ENCODE data around the gene CENPP.
"Not testable (repeated sequence)": the region's sequence is repeated elsewhere in the genome, so short reads cannot be mapped to it uniquely, and the experiment has no call there.

The CENPP gene

DNA sequence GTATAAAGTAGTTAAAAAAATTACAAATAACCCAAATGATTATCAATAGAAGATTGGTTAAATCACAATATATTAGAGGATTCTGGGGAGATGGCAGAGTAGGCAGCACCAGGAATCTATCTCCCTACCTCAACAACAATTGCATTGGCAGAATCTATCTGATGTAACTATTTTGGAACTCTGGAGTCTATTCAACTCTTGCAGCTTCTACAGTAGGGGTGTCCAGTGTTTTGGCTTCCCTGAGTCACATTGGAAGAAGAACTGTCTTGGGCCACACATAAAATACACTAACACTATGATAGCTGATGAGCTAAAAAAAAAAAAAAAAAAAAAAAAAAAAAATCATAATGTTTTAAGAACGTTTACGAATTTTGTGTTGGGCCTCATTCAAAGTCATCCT, 239.2 kb downstream of the CENPP start:
- DNase-seq (no peak), ATAC-seq (replicated peaks) (no peak)
- Mint-ChIP-seq H3K4me1 (no peaks in the 10 kb centered on the region), H3K36me3 (peaks cover 7 to 11% of the 10 kb centered on the region in 2 donors), H3K27ac (no peak overlapping the region), H3K27me3 (no peaks in the 10 kb centered on the region), H3K9me3 (peaks cover 9 to 10% of the 10 kb centered on the region in 2 donors), H3K4me3 (no peak overlapping the region)

DNA sequence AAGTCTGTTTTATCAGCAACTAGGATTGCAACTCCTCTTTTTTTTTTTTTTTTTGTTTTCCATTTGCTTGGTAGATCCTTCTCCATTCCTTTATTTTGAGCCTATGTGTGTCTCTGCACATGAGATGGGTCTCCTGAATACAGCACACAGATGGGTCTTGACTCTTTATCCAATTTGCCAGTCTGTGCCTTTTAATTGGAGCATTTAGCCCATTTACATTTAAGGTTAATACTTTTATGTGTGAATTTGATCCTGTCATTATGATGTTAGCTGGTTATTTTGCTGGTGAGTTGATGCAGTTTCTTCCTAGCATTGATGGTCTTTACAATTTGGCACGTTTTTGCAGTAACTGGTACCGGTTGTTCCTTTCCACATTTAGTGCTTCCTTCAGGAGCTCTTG, 246.1 kb downstream of the CENPP start:
- H3K27me3 Mint-ChIP-seq; DNase-seq; H3K4me3 Mint-ChIP-seq; H3K27ac Mint-ChIP-seq; ATAC-seq (replicated peaks); H3K4me1 Mint-ChIP-seq: not testable (repeated sequence)
- peaks cover 1 to 15% of the 10 kb centered on the region in 2 donors for H3K36me3 Mint-ChIP-seq
- H3K9me3 Mint-ChIP-seq = peaks cover 13% of the 10 kb centered on the region in 2 donors

DNA sequence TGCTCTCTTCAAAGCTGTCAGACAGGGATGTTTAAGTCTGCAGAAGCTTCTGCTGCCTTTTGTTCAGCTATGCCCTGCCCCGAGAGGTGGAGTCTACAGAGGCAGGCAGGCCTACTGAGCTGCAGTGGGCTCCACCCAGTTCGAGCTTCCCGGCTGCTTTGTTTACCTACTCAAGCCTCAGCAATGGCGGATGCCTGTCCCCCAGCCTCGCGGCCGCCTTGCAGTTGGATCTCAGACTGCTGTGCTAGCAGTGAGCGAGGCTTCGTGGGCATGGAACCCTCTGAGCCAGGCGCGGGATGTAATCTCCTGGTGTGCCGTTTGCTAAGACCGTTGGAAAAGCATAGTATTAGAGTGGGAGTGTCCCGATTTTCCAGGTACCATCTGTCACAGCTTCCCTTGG, 247.9 kb downstream of the CENPP start:
- Mint-ChIP-seq H3K36me3 (peaks cover 0 to 15% of the 10 kb centered on the region in 2 donors), H3K9me3 (peaks cover 9 to 12% of the 10 kb centered on the region in 2 donors)
- H3K27me3 Mint-ChIP-seq; H3K27ac Mint-ChIP-seq; DNase-seq; H3K4me3 Mint-ChIP-seq; H3K4me1 Mint-ChIP-seq; ATAC-seq (replicated peaks): not testable (repeated sequence)

DNA sequence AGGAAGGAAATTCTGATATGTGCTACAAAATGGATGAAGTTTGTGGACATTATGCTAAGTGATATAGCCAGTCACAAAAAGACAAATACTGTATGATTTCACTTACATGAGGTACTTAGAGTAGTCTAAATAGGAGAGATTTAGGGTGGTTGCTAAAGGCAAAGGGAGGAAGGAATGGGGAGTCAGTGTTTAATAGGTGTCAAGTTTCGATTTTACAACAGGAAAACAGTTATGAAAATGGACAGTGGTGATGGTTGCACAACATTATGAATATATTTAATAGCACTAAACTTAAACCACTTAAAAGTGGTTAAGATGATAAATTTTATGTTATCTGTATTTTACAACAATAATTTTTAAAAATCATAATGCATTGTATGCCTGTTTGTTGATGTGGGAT, 250.4 kb downstream of the CENPP start:
- Mint-ChIP-seq H3K27ac (peak overlapping the region; percentile 39), H3K4me1 (peaks cover 0 to 2% of the 10 kb centered on the region in 2 donors), H3K36me3 (peaks cover 0 to 15% of the 10 kb centered on the region in 2 donors), H3K4me3 (no peak overlapping the region), H3K27me3 (no peaks in the 10 kb centered on the region), H3K9me3 (peaks cover 9 to 12% of the 10 kb centered on the region in 2 donors)
- no peak for DNase-seq
- ATAC-seq (replicated peaks) = no peak

DNA sequence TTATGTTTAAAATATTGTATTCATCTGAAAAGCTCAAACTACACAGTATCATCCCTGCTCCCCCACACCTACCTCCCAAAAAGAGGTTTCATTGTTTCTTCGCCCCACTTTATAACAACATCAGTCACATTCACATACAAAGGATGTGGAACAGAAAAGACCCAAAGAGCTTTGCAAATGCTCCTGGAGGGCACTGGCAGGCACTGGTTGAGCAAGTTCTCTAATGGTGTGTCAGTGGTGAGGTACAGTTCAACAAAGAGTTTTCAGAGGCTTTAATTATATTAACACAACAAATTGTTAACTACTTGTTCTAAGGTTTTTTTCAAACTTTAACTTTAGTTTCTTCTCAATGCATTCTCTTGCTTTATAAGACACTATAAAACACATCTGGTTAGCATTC, 264.2 kb downstream of the CENPP start:
- Mint-ChIP-seq H3K4me3 (no peak overlapping the region), H3K27ac (no peak overlapping the region), H3K27me3 (no peaks in the 10 kb centered on the region), H3K36me3 (peaks cover 10 to 15% of the 10 kb centered on the region in 2 donors), H3K4me1 (no peaks in the 10 kb centered on the region), H3K9me3 (peaks cover 7 to 13% of the 10 kb centered on the region in 2 donors)
- DNase-seq (no peak), ATAC-seq (replicated peaks) (no peak)

DNA sequence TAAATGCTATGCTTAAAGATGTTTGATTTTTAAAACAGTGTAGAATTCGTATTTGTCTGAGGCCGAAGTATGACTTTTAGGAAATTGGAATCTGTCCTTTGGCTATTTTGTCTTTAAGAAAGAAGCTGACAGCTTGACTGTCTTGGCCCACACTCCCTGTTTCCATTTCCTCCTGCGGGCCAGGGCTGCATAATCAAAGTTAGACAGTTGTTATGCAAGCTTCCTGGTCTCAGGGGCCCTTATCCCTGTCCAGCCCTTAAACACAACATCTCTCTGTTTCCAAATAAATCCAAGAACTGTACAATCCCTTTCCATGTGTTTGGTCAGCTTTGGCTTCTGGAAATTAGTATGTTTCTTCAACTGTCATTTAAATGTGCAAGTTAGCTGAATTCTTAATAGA, 264.6 kb downstream of the CENPP start:
- peaks cover 7 to 13% of the 10 kb centered on the region in 2 donors for H3K9me3 Mint-ChIP-seq
- H3K36me3 Mint-ChIP-seq = peaks cover 9 to 15% of the 10 kb centered on the region in 2 donors
- H3K27ac Mint-ChIP-seq = no peak overlapping the region

DNA sequence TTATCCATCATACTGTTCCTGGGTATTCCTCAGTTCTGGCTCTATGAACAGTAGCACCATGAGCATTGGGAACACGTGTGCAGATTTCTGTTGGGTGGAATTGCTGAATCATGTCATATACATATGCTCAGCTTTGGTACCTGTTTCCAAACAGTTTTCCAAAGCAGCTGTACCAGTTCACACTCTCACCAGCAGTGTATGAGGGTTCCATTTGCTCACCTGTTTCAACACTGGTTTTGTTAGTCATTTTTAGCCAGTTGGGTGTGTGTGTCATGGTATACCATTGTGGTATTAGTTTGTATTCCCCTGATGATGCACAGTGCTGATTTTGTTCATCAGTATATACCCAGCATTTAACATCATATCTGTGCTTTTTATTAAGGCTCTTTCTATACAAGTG, 266.8 kb downstream of the CENPP start:
- Mint-ChIP-seq H3K9me3 (peaks cover 0 to under 1% of the 10 kb centered on the region in 2 donors), H3K27me3 (no peaks in the 10 kb centered on the region), H3K36me3 (no peaks in the 10 kb centered on the region), H3K4me1 (no peaks in the 10 kb centered on the region), H3K27ac (no peak overlapping the region), H3K4me3 (no peak overlapping the region)
- ATAC-seq (replicated peaks) = no peak
- DNase-seq = no peak

More for the DNA sequence above, 264.6 kb downstream of the CENPP start:
- ATAC-seq (replicated peaks) = no peak
- Mint-ChIP-seq H3K4me3 (no peak overlapping the region), H3K27me3 (no peaks in the 10 kb centered on the region), H3K4me1 (no peaks in the 10 kb centered on the region)
- DNase-seq = no peak

DNA sequence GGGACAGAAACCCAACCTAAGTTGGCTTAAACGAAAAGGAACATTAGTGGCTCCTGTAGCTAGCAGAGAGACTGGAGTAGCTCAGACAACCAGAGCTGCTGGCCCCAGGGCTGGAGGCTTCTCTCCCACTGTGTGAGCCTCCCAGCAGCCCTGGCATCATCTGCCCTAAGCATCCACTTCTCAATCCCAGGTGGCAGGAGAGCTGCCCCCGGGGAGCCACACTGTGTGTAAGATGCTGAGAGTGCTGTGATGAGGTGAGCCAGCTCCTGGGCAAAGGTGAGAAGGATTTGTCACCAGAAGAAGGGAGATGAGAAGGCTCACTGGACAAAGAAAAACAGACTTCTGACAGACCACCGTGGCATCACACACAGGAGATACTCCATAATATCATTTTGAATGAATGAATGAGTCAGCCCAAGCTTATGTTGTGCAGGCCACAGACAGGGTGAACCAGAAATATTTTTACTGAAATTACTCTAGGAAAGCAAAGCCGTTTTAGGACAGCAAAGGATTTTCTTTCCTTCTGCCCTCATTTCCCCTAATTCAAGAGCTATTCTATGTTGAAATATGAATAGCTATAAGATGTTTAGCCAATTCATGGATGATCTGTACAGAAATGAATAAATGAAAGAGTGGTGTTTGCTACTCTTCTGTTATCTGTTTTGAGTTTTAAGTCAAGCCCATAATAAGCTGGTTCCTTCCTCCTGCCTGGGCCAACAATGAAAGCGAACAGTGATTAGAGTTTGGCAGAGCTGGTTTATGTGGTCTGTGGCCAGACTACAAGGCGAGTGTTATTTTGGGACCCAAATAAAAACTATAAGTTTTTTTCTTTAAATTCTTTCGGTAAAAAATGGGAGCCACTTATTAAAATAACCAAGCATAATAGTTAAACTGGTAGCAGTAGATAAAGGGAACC, 267.5 kb downstream of the CENPP start:
- no peaks in the 10 kb centered on the region for H3K36me3 Mint-ChIP-seq
- no peak overlapping the region for H3K27ac Mint-ChIP-seq
- DNase-seq = no peak
- H3K27me3 Mint-ChIP-seq = no peaks in the 10 kb centered on the region
- ATAC-seq (replicated peaks) = no peak
- H3K4me1 Mint-ChIP-seq = no peaks in the 10 kb centered on the region
- H3K9me3 Mint-ChIP-seq = no peaks in the 10 kb centered on the region
- H3K4me3 Mint-ChIP-seq = no peak overlapping the region

DNA sequence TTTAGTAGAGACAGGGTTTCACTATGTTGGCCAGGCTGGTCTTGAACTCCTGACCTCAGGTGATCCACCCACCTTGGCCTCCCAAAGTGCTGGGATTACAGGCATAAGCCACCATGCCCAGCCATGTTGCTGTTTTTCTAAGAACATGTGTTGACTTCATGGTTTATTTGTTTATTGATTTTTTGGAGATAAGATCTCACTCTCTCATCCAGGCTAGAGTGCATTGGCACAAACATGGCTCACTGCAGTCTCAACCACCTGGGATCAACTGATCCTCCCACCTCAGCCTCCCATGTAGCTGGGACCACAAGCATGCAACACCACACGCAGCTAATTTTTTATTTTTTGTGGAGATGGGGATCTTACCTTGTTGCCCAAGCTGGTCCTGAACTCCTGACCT, 269.3 kb downstream of the CENPP start:
- H3K4me3 Mint-ChIP-seq = not testable (repeated sequence)

DNA sequence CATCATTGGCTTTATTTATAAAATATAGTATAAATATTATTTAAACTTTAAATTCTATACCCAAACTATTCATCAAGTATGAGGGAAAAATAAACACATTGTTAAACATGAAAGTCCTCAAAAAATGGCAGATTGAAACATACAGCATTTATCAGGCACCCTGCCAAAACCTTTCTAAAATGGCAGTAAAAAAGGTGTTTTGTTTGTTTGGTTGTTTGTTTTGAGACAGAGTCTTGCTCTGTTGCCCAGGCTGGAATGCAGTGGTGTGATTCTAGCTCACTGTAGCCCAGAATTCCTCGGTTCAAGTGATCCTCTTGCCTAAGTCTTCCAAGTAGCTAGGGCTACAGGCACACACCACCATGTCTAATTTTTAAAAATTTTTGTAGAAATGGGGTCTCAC, 270.2 kb downstream of the CENPP start:
- no peaks in the 10 kb centered on the region for H3K4me1 Mint-ChIP-seq
- no peaks in the 10 kb centered on the region for H3K36me3 Mint-ChIP-seq
- no peak for ATAC-seq (replicated peaks)
- H3K9me3 Mint-ChIP-seq = no peaks in the 10 kb centered on the region
- H3K27me3 Mint-ChIP-seq = no peaks in the 10 kb centered on the region
- no peak overlapping the region for H3K4me3 Mint-ChIP-seq
- no peak for DNase-seq
- H3K27ac Mint-ChIP-seq = no peak overlapping the region

More for the DNA sequence above, 269.3 kb downstream of the CENPP start:
- H3K27ac Mint-ChIP-seq; DNase-seq; ATAC-seq (replicated peaks); H3K4me1 Mint-ChIP-seq; H3K9me3 Mint-ChIP-seq; H3K27me3 Mint-ChIP-seq; H3K36me3 Mint-ChIP-seq: not testable (repeated sequence)

DNA sequence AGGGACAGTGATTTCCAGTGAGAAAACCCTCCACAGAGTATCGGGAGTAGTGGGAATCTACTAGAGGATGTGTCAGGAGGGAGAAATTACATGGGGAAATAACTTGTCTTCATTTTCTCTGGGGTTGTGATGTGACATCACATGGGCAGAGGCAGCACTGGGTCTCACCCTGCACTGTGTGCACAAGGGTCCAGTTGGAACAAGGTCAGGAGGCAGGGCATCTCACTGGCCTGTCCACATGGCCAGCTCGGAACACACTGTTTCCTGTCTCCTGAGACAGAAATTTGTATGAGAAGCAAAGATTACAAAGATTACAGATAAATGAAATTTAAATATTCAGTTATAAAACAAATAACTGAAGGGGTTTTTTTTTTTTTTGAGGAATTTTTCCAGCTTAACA, 272.6 kb downstream of the CENPP start:
- Mint-ChIP-seq H3K4me3 (no peak overlapping the region), H3K36me3 (peaks cover 0 to 8% of the 10 kb centered on the region in 2 donors), H3K27me3 (no peaks in the 10 kb centered on the region), H3K27ac (no peak overlapping the region), H3K4me1 (no peaks in the 10 kb centered on the region), H3K9me3 (peaks cover 0 to under 1% of the 10 kb centered on the region in 2 donors)
- DNase-seq (no peak), ATAC-seq (replicated peaks) (no peak)

DNA sequence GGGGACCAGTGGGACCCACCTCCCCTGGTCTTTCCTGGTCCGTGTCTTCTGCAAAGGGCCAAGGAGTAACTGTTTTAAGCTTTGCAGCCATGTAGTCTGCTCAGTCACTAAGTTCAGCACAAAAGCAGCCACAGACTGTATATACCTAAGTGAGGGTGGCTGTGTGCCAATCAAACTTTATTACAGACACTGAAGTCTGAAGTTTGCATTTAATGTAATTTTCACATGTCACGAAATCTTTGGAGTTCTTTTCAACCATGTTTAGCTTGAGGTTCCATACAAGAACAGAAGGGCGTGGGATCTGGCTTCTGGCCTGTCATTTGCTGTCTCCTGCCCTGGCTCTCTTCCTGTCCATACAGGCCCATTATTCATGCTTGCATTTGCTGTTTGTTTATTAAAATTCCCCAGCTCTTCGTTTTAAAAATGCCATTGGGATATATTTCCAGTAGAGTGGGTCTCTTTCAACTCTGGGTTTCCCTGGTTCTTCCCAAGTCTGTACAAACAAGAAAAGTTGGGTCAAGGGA, 274.2 kb downstream of the CENPP start:
- no peak for ATAC-seq (replicated peaks)
- Mint-ChIP-seq H3K4me1 (no peaks in the 10 kb centered on the region), H3K4me3 (no peak overlapping the region), H3K27me3 (no peaks in the 10 kb centered on the region), H3K9me3 (peaks cover 8 to 9% of the 10 kb centered on the region in 2 donors), H3K36me3 (peaks cover 0 to 17% of the 10 kb centered on the region in 2 donors), H3K27ac (no peak overlapping the region)
- no peak for DNase-seq

DNA sequence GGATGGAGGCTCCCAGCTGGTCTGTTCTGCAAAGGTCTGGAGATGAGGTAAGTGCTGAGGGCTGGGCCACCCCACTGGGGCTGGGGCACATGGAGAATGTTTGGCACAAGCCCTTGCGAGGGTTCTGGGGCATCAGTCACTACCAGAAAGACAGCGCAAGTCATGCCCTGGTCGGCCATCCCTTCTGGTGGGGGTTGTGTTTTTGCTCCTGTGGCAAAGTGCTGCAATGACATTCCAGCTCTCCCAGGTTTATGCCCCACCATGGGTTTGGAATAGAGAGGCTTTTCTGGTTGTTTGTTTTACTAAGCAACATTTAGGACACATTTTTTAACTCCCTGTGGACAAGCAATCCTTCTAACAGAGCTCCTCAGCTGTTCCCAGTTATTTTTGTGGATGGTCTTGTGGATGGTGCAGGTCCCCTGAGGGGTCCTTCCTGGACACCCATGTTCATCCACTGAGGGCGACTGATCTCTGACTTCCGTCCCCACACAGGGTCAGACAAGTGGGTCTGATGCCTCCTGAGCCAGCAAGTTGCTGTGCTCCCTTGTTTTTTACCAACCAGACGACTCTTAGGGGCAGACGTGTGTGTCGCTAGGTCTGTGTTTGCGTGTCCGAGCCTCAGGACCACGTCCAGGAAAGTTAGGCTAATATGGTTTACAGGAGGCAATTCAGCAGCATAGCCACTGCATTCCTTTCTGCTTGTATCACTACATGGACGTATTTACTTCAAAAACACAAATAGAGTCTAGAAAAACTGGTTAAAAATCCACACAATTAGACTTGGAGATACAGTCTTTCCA, 274.9 kb downstream of the CENPP start:
- H3K27ac Mint-ChIP-seq = no peak overlapping the region
- no peak overlapping the region for H3K4me3 Mint-ChIP-seq
- ATAC-seq (replicated peaks) (no peak), DNase-seq (no peak)
- H3K27me3 Mint-ChIP-seq = no peaks in the 10 kb centered on the region
- H3K9me3 Mint-ChIP-seq = peaks cover 8 to 9% of the 10 kb centered on the region in 2 donors
- peaks cover 3 to 22% of the 10 kb centered on the region in 2 donors for H3K36me3 Mint-ChIP-seq
- H3K4me1 Mint-ChIP-seq = no peaks in the 10 kb centered on the region

DNA sequence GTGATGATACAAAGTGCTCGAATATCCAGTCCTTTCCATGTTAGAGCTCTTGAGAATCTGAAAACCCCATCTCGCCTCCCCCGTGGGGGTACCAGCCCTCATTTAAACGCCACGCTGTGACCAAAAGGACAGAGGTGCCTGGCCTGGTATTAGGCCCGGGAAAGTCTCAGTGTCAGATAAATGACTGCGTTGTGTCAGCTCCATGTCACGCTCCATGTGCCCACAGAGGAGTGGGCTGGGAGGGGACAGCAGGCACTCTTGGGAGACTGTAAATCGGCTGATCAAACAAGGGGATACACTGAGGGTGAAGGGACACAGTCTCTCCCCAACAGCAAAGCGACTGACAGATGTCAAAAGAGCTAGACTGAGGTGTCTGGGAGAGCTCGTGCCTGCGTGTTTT, 275.7 kb downstream of the CENPP start:
- ATAC-seq (replicated peaks) = no peak
- Mint-ChIP-seq H3K4me1 (no peaks in the 10 kb centered on the region), H3K4me3 (no peak overlapping the region), H3K27me3 (no peaks in the 10 kb centered on the region), H3K27ac (no peak overlapping the region), H3K9me3 (peaks cover 8 to 9% of the 10 kb centered on the region in 2 donors), H3K36me3 (peaks cover 3 to 22% of the 10 kb centered on the region in 2 donors)
- no peak for DNase-seq
